ENCODE data around the gene TSTD2.

Gene TSTD2

GRCh38 chr9:97565262-97565661, 67.9 kb downstream of the TSTD2 start:
- Histone ChIP-seq H3K9me3 (replicated peaks in 1 of 2; ENCODE audit: control insufficient read depth in 2 of 2, insufficient read depth in 1 of 2, low read depth in 1 of 2, low read length in 2 of 2) (no peaks in the 10 kb centered on the region), H3K9ac (ENCODE audit: low read depth, low read length, poor library complexity) (no peak overlapping the region), H3K36me3 (replicated peaks in 1 of 2; ENCODE audit: control insufficient read depth in 2 of 2, insufficient read depth in 2 of 2, low read length in 2 of 2) (no peaks in the 10 kb centered on the region), H4K8ac (ENCODE audit: low read depth, low read length) (no peak overlapping the region), H3K4me3 (ENCODE audit: low read length in 2 of 2) (no peak overlapping the region), H3K27ac (replicated peaks; ENCODE audit: low read length) (no peak overlapping the region), H2AFZ (ENCODE audit: low read length) (no peak overlapping the region), H3K23ac (ENCODE audit: low read depth, low read length, poor library complexity) (no peak overlapping the region), H3K4me2 (ENCODE audit: insufficient read depth, low read length, poor library complexity, severe bottlenecking) (no peak overlapping the region), H2AK5ac (ENCODE audit: low read depth, low read length) (no peak overlapping the region), H3K14ac (ENCODE audit: low read length) (no peak overlapping the region), H3K27me3 (ENCODE audit: control insufficient read depth in 3 of 3, insufficient read depth in 3 of 3, low read depth in 1 of 3, low read length in 3 of 3) (peaks cover 0 to 11% (median 0%) of the 10 kb centered on the region in 3 experiments), H2BK12ac (ENCODE audit: low read length) (no peak overlapping the region), H3K79me1 (ENCODE audit: low read depth, low read length) (no peaks in the 10 kb centered on the region), H4K91ac (ENCODE audit: low read depth, low read length, poor library complexity) (no peak overlapping the region), H3K4me1 (ENCODE audit: control insufficient read depth in 2 of 2, insufficient read depth in 1 of 2, low read depth in 1 of 2, low read length in 2 of 2) (peaks cover 0 to 11% of the 10 kb centered on the region in 2 donors), H2BK15ac (ENCODE audit: low read length) (peak overlapping the region; percentile 54), H2BK5ac (ENCODE audit: low read length) (no peak overlapping the region), H3K4ac (ENCODE audit: low read length) (no peak overlapping the region), H2BK120ac (ENCODE audit: low read depth, low read length) (peak overlapping the region; percentile 44), H3K18ac (ENCODE audit: low read length) (no peak overlapping the region)
- DNase-seq (ENCODE audit: low spot score) = no peak
- WGBS, 2 donors (ENCODE audit: extremely low coverage in 2 of 2, insufficient read length in 2 of 2, insufficient replicate concordance in 1 of 2) = no CpG with 5 or more reads among the region's 5 CpGs

- H3K9me3 ChIP-seq (replicated peaks in 1 of 2; ENCODE audit: control insufficient read depth in 2 of 2, insufficient read depth in 1 of 2, low read depth in 1 of 2, low read length in 2 of 2) = no peaks in the 10 kb centered on the region
- DNase-seq (ENCODE audit: low spot score) = no peak
- peak overlapping the region; percentile 54 for H2BK15ac ChIP-seq (ENCODE audit: low read length)
- no peaks in the 10 kb centered on the region for H3K36me3 ChIP-seq (replicated peaks in 1 of 2; ENCODE audit: control insufficient read depth in 2 of 2, insufficient read depth in 2 of 2, low read length in 2 of 2)
- H3K4me2 ChIP-seq (ENCODE audit: insufficient read depth, low read length, poor library complexity, severe bottlenecking) = no peak overlapping the region
- peak overlapping the region; percentile 44 for H2BK120ac ChIP-seq (ENCODE audit: low read depth, low read length)
- H2AK5ac ChIP-seq (ENCODE audit: low read depth, low read length) = no peak overlapping the region
- H3K79me1 ChIP-seq (ENCODE audit: low read depth, low read length) = no peaks in the 10 kb centered on the region
- WGBS, 2 donors (ENCODE audit: extremely low coverage in 2 of 2, insufficient read length in 2 of 2, insufficient replicate concordance in 1 of 2) = no CpG with 5 or more reads among the region's 14 CpGs
- H3K18ac ChIP-seq (ENCODE audit: low read length) = peak overlapping the region; percentile 66
- no peak overlapping the region for H3K23ac ChIP-seq (ENCODE audit: low read depth, low read length, poor library complexity)
- peak overlapping the region; percentile 73 for H4K8ac ChIP-seq (ENCODE audit: low read depth, low read length)
- peak overlapping the region; percentile 22 for H3K14ac ChIP-seq (ENCODE audit: low read length)
- H3K27ac ChIP-seq (replicated peaks; ENCODE audit: low read length) = no peak overlapping the region
- no peak overlapping the region for H3K9ac ChIP-seq (ENCODE audit: low read depth, low read length, poor library complexity)
- no peak overlapping the region for H3K4me3 ChIP-seq (ENCODE audit: low read length in 2 of 2)
- peak overlapping the region; percentile 49 for H2AFZ ChIP-seq (ENCODE audit: low read length)
- peaks cover 0 to 11% of the 10 kb centered on the region in 2 donors for H3K4me1 ChIP-seq (ENCODE audit: control insufficient read depth in 2 of 2, insufficient read depth in 1 of 2, low read depth in 1 of 2, low read length in 2 of 2)
- no peak overlapping the region for H2BK12ac ChIP-seq (ENCODE audit: low read length)
- H3K4ac ChIP-seq (ENCODE audit: low read length) = no peak overlapping the region
- peaks cover 0 to 11% (median 0%) of the 10 kb centered on the region in 3 experiments for H3K27me3 ChIP-seq (ENCODE audit: control insufficient read depth in 3 of 3, insufficient read depth in 3 of 3, low read depth in 1 of 3, low read length in 3 of 3)
- no peak overlapping the region for H2BK5ac ChIP-seq (ENCODE audit: low read length)
- no peak overlapping the region for H4K91ac ChIP-seq (ENCODE audit: low read depth, low read length, poor library complexity)
Measured at GRCh38 chr9:97564291-97565175, 68.6 kb downstream of the TSTD2 start.

- no peak overlapping the region for H3K23ac ChIP-seq (ENCODE audit: low read depth, low read length, poor library complexity)
- no peak overlapping the region for H4K8ac ChIP-seq (ENCODE audit: low read depth, low read length)
- no peaks in the 10 kb centered on the region for H3K79me1 ChIP-seq (ENCODE audit: low read depth, low read length)
- H3K9ac ChIP-seq (ENCODE audit: low read depth, low read length, poor library complexity) = no peak overlapping the region
- H3K14ac ChIP-seq (ENCODE audit: low read length) = no peak overlapping the region
- no peak overlapping the region for H2BK120ac ChIP-seq (ENCODE audit: low read depth, low read length)
- no peak overlapping the region for H3K4ac ChIP-seq (ENCODE audit: low read length)
- peak overlapping the region; percentile 49 for H2AK5ac ChIP-seq (ENCODE audit: low read depth, low read length)
- no peak overlapping the region for H3K4me2 ChIP-seq (ENCODE audit: insufficient read depth, low read length, poor library complexity, severe bottlenecking)
- H2BK15ac ChIP-seq (ENCODE audit: low read length) = no peak overlapping the region
- H4K91ac ChIP-seq (ENCODE audit: low read depth, low read length, poor library complexity) = no peak overlapping the region
- no peak overlapping the region for H2BK12ac ChIP-seq (ENCODE audit: low read length)
- no peak overlapping the region for H2AFZ ChIP-seq (ENCODE audit: low read length)
- no peak overlapping the region for H3K4me3 ChIP-seq (ENCODE audit: low read length in 2 of 2)
- no peak for DNase-seq (ENCODE audit: low spot score)
- peak overlapping the region; percentile 24 for H3K18ac ChIP-seq (ENCODE audit: low read length)
- WGBS, 2 donors (ENCODE audit: extremely low coverage in 2 of 2, insufficient read length in 2 of 2, insufficient replicate concordance in 1 of 2) = no CpG with 5 or more reads among the region's 13 CpGs
- no peaks in the 10 kb centered on the region for H3K36me3 ChIP-seq (replicated peaks in 1 of 2; ENCODE audit: control insufficient read depth in 2 of 2, insufficient read depth in 2 of 2, low read length in 2 of 2)
- no peak overlapping the region for H3K27ac ChIP-seq (replicated peaks; ENCODE audit: low read length)
- peaks cover 0 to 11% (median 0%) of the 10 kb centered on the region in 3 experiments for H3K27me3 ChIP-seq (ENCODE audit: control insufficient read depth in 3 of 3, insufficient read depth in 3 of 3, low read depth in 1 of 3, low read length in 3 of 3)
- H3K4me1 ChIP-seq (ENCODE audit: control insufficient read depth in 2 of 2, insufficient read depth in 1 of 2, low read depth in 1 of 2, low read length in 2 of 2) = peaks cover 0 to 11% of the 10 kb centered on the region in 2 donors
- no peaks in the 10 kb centered on the region for H3K9me3 ChIP-seq (replicated peaks in 1 of 2; ENCODE audit: control insufficient read depth in 2 of 2, insufficient read depth in 1 of 2, low read depth in 1 of 2, low read length in 2 of 2)
- H2BK5ac ChIP-seq (ENCODE audit: low read length) = no peak overlapping the region
Measured at GRCh38 chr9:97563458-97564135, 69.6 kb downstream of the TSTD2 start.

- no peak overlapping the region for H2BK12ac ChIP-seq (ENCODE audit: low read length)
- H3K14ac ChIP-seq (ENCODE audit: low read length) = peak overlapping the region; percentile 6
- peak overlapping the region; percentile 5 for H2AK5ac ChIP-seq (ENCODE audit: low read depth, low read length)
- H3K4me1 ChIP-seq (ENCODE audit: control insufficient read depth in 2 of 2, insufficient read depth in 1 of 2, low read depth in 1 of 2, low read length in 2 of 2) = peaks cover 0 to 11% of the 10 kb centered on the region in 2 donors
- no peak overlapping the region for H3K4me3 ChIP-seq (ENCODE audit: low read length in 2 of 2)
- H3K27me3 ChIP-seq (ENCODE audit: control insufficient read depth in 3 of 3, insufficient read depth in 3 of 3, low read depth in 1 of 3, low read length in 3 of 3) = peaks cover 0 to 10% (median 0%) of the 10 kb centered on the region in 3 experiments
- peak overlapping the region; percentile 57 for H4K8ac ChIP-seq (ENCODE audit: low read depth, low read length)
- no peak overlapping the region for H3K9ac ChIP-seq (ENCODE audit: low read depth, low read length, poor library complexity)
- no CpG with 5 or more reads among the region's 5 CpGs for WGBS, 2 donors (ENCODE audit: extremely low coverage in 2 of 2, insufficient read length in 2 of 2, insufficient replicate concordance in 1 of 2)
- no peak for DNase-seq (ENCODE audit: low spot score)
- no peaks in the 10 kb centered on the region for H3K9me3 ChIP-seq (replicated peaks in 1 of 2; ENCODE audit: control insufficient read depth in 2 of 2, insufficient read depth in 1 of 2, low read depth in 1 of 2, low read length in 2 of 2)
- no peaks in the 10 kb centered on the region for H3K79me1 ChIP-seq (ENCODE audit: low read depth, low read length)
- H2BK120ac ChIP-seq (ENCODE audit: low read depth, low read length) = no peak overlapping the region
- H3K23ac ChIP-seq (ENCODE audit: low read depth, low read length, poor library complexity) = no peak overlapping the region
- peak overlapping the region; percentile 62 for H2BK15ac ChIP-seq (ENCODE audit: low read length)
- no peaks in the 10 kb centered on the region for H3K36me3 ChIP-seq (replicated peaks in 1 of 2; ENCODE audit: control insufficient read depth in 2 of 2, insufficient read depth in 2 of 2, low read length in 2 of 2)
- H3K4me2 ChIP-seq (ENCODE audit: insufficient read depth, low read length, poor library complexity, severe bottlenecking) = no peak overlapping the region
- H3K27ac ChIP-seq (replicated peaks; ENCODE audit: low read length) = no peak overlapping the region
- H2BK5ac ChIP-seq (ENCODE audit: low read length) = no peak overlapping the region
- H4K91ac ChIP-seq (ENCODE audit: low read depth, low read length, poor library complexity) = peak overlapping the region; percentile 94
- H3K18ac ChIP-seq (ENCODE audit: low read length) = peak overlapping the region; percentile 77
- no peak overlapping the region for H2AFZ ChIP-seq (ENCODE audit: low read length)
- H3K4ac ChIP-seq (ENCODE audit: low read length) = no peak overlapping the region
Measured at GRCh38 chr9:97562542-97562941, 70.6 kb downstream of the TSTD2 start.

Measured in neuronal stem cell (in vitro differentiated cells).